ENCODE results near the gene STX8.
"Not testable (repeated sequence)": the region's sequence is repeated elsewhere in the genome, so short reads cannot be mapped to it uniquely, and the experiment has no call there.

Gene STX8

GRCh38 chr17:9401434-9401833, 174.2 kb downstream of the STX8 start:
- H3K36me3 Mint-ChIP-seq (ENCODE audit: low read depth) = peaks cover 19% of the 10 kb centered on the region
- H3K9me3 Mint-ChIP-seq = peaks cover 3% of the 10 kb centered on the region
- no peak overlapping the region for H3K27ac Mint-ChIP-seq
- H3K27me3 Mint-ChIP-seq = no peaks in the 10 kb centered on the region
- DNase-seq = no peak
- H3K4me1 Mint-ChIP-seq (ENCODE audit: low read depth) = no peaks in the 10 kb centered on the region
- H3K4me3 Mint-ChIP-seq = no peak overlapping the region

- Mint-ChIP-seq H3K27ac (no peak overlapping the region), H3K36me3 (ENCODE audit: low read depth) (peaks cover 29% of the 10 kb centered on the region), H3K27me3 (no peaks in the 10 kb centered on the region), H3K9me3 (peaks cover 19% of the 10 kb centered on the region), H3K4me1 (ENCODE audit: low read depth) (peaks cover 10% of the 10 kb centered on the region), H3K4me3 (no peak overlapping the region)
- DNase-seq = no peak
Measured at GRCh38 chr17:9389111-9389527, 186.5 kb downstream of the STX8 start.

GRCh38 chr17:9386401-9386800, 189.2 kb downstream of the STX8 start:
- Mint-ChIP-seq H3K9me3 (no peaks in the 10 kb centered on the region), H3K4me1 (ENCODE audit: low read depth) (peaks cover 10% of the 10 kb centered on the region), H3K36me3 (ENCODE audit: low read depth) (peaks cover 6% of the 10 kb centered on the region), H3K27me3 (no peaks in the 10 kb centered on the region), H3K4me3 (no peak overlapping the region), H3K27ac (no peak overlapping the region)
- DNase-seq = no peak

- H3K27ac Mint-ChIP-seq = no peak overlapping the region
- no peaks in the 10 kb centered on the region for H3K9me3 Mint-ChIP-seq
- no peak for DNase-seq
- H3K27me3 Mint-ChIP-seq = no peaks in the 10 kb centered on the region
- H3K4me1 Mint-ChIP-seq (ENCODE audit: low read depth) = peaks cover 3% of the 10 kb centered on the region
- peaks cover 5% of the 10 kb centered on the region for H3K36me3 Mint-ChIP-seq (ENCODE audit: low read depth)
- H3K4me3 Mint-ChIP-seq = no peak overlapping the region
Measured at GRCh38 chr17:9383826-9384225, 191.8 kb downstream of the STX8 start.

- H3K27ac Mint-ChIP-seq = no peak overlapping the region
Measured at GRCh38 chr17:9382626-9383025, 193.0 kb downstream of the STX8 start.

GRCh38 chr17:9381068-9381467, 194.6 kb downstream of the STX8 start:
- H3K4me3 Mint-ChIP-seq = no peak overlapping the region
- no peak overlapping the region for H3K27ac Mint-ChIP-seq
- peaks cover 30% of the 10 kb centered on the region for H3K36me3 Mint-ChIP-seq (ENCODE audit: low read depth)
- no peak for DNase-seq
- H3K9me3 Mint-ChIP-seq = peaks cover under 1% of the 10 kb centered on the region
- H3K27me3 Mint-ChIP-seq = no peaks in the 10 kb centered on the region
- peaks cover 2% of the 10 kb centered on the region for H3K4me1 Mint-ChIP-seq (ENCODE audit: low read depth)

More at GRCh38 chr17:9382626-9383025, 193.0 kb downstream of the STX8 start:
- Mint-ChIP-seq H3K4me1 (ENCODE audit: low read depth) (peaks cover 2% of the 10 kb centered on the region), H3K27me3 (no peaks in the 10 kb centered on the region), H3K4me3 (no peak overlapping the region), H3K36me3 (ENCODE audit: low read depth) (peaks cover 16% of the 10 kb centered on the region), H3K9me3 (no peaks in the 10 kb centered on the region)
- no peak for DNase-seq

- no peaks in the 10 kb centered on the region for H3K27me3 Mint-ChIP-seq
- H3K4me1 Mint-ChIP-seq (ENCODE audit: low read depth) = peaks cover 2% of the 10 kb centered on the region
- DNase-seq = no peak
- peaks cover 35% of the 10 kb centered on the region for H3K36me3 Mint-ChIP-seq (ENCODE audit: low read depth)
- no peak overlapping the region for H3K27ac Mint-ChIP-seq
- no peak overlapping the region for H3K4me3 Mint-ChIP-seq
- peaks cover 4% of the 10 kb centered on the region for H3K9me3 Mint-ChIP-seq
Measured at GRCh38 chr17:9380361-9380760, 195.3 kb downstream of the STX8 start.

GRCh38 chr17:9376177-9376576, 199.4 kb downstream of the STX8 start:
- not testable (repeated sequence) for DNase-seq; H3K4me1 Mint-ChIP-seq (ENCODE audit: low read depth); H3K27me3 Mint-ChIP-seq; H3K27ac Mint-ChIP-seq; H3K4me3 Mint-ChIP-seq; H3K9me3 Mint-ChIP-seq
- H3K36me3 Mint-ChIP-seq (ENCODE audit: low read depth) = peaks cover 32% of the 10 kb centered on the region

GRCh38 chr17:9371019-9371418, 204.6 kb downstream of the STX8 start:
- Mint-ChIP-seq H3K4me3 (no peak overlapping the region), H3K9me3 (peaks cover 3% of the 10 kb centered on the region), H3K4me1 (ENCODE audit: low read depth) (peaks cover 13% of the 10 kb centered on the region), H3K27me3 (no peaks in the 10 kb centered on the region), H3K36me3 (ENCODE audit: low read depth) (peaks cover 4% of the 10 kb centered on the region), H3K27ac (no peak overlapping the region)
- no peak for DNase-seq

- Mint-ChIP-seq H3K9me3 (no peaks in the 10 kb centered on the region), H3K27ac (no peak overlapping the region), H3K36me3 (ENCODE audit: low read depth) (no peaks in the 10 kb centered on the region), H3K27me3 (no peaks in the 10 kb centered on the region), H3K4me1 (ENCODE audit: low read depth) (peaks cover 13% of the 10 kb centered on the region), H3K4me3 (no peak overlapping the region)
- DNase-seq = no peak
Measured at GRCh38 chr17:9370467-9370866, 205.2 kb downstream of the STX8 start.

GRCh38 chr17:9368631-9369030, 207.0 kb downstream of the STX8 start:
- no peak for DNase-seq
- no peak overlapping the region for H3K4me3 Mint-ChIP-seq
- peaks cover 26% of the 10 kb centered on the region for H3K4me1 Mint-ChIP-seq (ENCODE audit: low read depth)
- no peaks in the 10 kb centered on the region for H3K27me3 Mint-ChIP-seq
- H3K36me3 Mint-ChIP-seq (ENCODE audit: low read depth) = no peaks in the 10 kb centered on the region
- H3K9me3 Mint-ChIP-seq = no peaks in the 10 kb centered on the region
- H3K27ac Mint-ChIP-seq = no peak overlapping the region

GRCh38 chr17:9367156-9367555, 208.5 kb downstream of the STX8 start:
- no peak overlapping the region for H3K27ac Mint-ChIP-seq
- H3K36me3 Mint-ChIP-seq (ENCODE audit: low read depth) = no peaks in the 10 kb centered on the region
- no peak for DNase-seq
- H3K27me3 Mint-ChIP-seq = no peaks in the 10 kb centered on the region
- no peak overlapping the region for H3K4me3 Mint-ChIP-seq
- H3K9me3 Mint-ChIP-seq = no peaks in the 10 kb centered on the region
- peaks cover 33% of the 10 kb centered on the region for H3K4me1 Mint-ChIP-seq (ENCODE audit: low read depth)

GRCh38 chr17:9364837-9365430, 210.7 kb downstream of the STX8 start:
- H3K36me3 Mint-ChIP-seq (ENCODE audit: low read depth) = no peaks in the 10 kb centered on the region
- H3K4me3 Mint-ChIP-seq = no peak overlapping the region
- DNase-seq = no peak
- peaks cover 20% of the 10 kb centered on the region for H3K4me1 Mint-ChIP-seq (ENCODE audit: low read depth)
- no peak overlapping the region for H3K27ac Mint-ChIP-seq
- no peaks in the 10 kb centered on the region for H3K9me3 Mint-ChIP-seq
- H3K27me3 Mint-ChIP-seq = no peaks in the 10 kb centered on the region

- peaks cover 20% of the 10 kb centered on the region for H3K4me1 Mint-ChIP-seq (ENCODE audit: low read depth)
- H3K4me3 Mint-ChIP-seq = no peak overlapping the region
- no peaks in the 10 kb centered on the region for H3K27me3 Mint-ChIP-seq
- H3K27ac Mint-ChIP-seq = peak overlapping the region; percentile 46
- H3K9me3 Mint-ChIP-seq = no peaks in the 10 kb centered on the region
- no peaks in the 10 kb centered on the region for H3K36me3 Mint-ChIP-seq (ENCODE audit: low read depth)
- DNase-seq = no peak
Measured at GRCh38 chr17:9363440-9364350, 211.9 kb downstream of the STX8 start.

Measured in activated T-cell treated with anti-CD3 and anti-CD28 coated beads, Interleukin-2, amount 50 U/mL, for 24 hours (primary cell).